HepG2 (cell line): ENCODE results near the gene CNTNAP1. TPM values are rescaled to one million over a fixed set of nuclear protein-coding genes. Genes with fewer than 3 reads are reported as not detected.
A peak's percentile ranks its signal among the peaks of the same experiment; 100 is the strongest.

Experiments
- AGO2 ChIP-seq: fragments of 200-400 bp; formaldehyde crosslinking; optimal IDR thresholded peaks from 2 replicates; pipeline ENCODE3; 2017; ENCODE audit warnings: mild to moderate bottlenecking, low read depth, low read length, moderate library complexity
- CREB1 ChIP-seq, 2 experiments: fragments of 450-650 bp in 1 of 2; IDR thresholded peaks; 2 replicates each; pipeline ENCODE4 v1.6.1; 2016 to 2017; ENCODE audit warnings: control low read depth in 1 of 2, mild to moderate bottlenecking in 1 of 2, missing compliant biosample characterization in 1 of 2, missing genetic modification characterization in 1 of 2
- HES4 ChIP-seq: sonication (generic); formaldehyde crosslinking; IDR thresholded peaks from 2 replicates; pipeline ENCODE4 v1.9.0; 2021; ENCODE audit warnings: mild to moderate bottlenecking, missing genetic modification reagents, borderline replicate concordance
- MAZ ChIP-seq, 2 experiments: sonication (generic) in 1 of 2; formaldehyde crosslinking in 1 of 2; IDR thresholded peaks; 2 replicates each; pipeline versions ENCODE4 v1.5.0 to v1.6.1; 2012 to 2020; ENCODE audit warnings: low read depth in 2 of 2, mild to moderate bottlenecking in 2 of 2, borderline replicate concordance in 1 of 2, improper control_type of control experiment in 1 of 2, low read length in 1 of 2, missing genetic modification reagents in 1 of 2, moderate library complexity in 1 of 2
- NR2C2 ChIP-seq: sonication (generic); formaldehyde crosslinking; IDR thresholded peaks from 2 replicates; pipeline ENCODE4 v1.4.0; 2020; ENCODE audit warnings: missing genetic modification reagents, mild to moderate bottlenecking, moderate library complexity, borderline replicate concordance
- REL ChIP-seq: sonication (generic); formaldehyde crosslinking; conservative IDR thresholded peaks from 2 replicates; pipeline ENCODE4 v1.8.0; 2022; ENCODE audit warnings: mild to moderate bottlenecking, missing genetic modification reagents, moderate library complexity
- SAP130 ChIP-seq: IDR thresholded peaks from 2 replicates; pipeline ENCODE4 v1.6.1; 2016; ENCODE audit warnings: low read depth
- ZBTB1 ChIP-seq: sonication (generic); formaldehyde crosslinking; IDR thresholded peaks from 2 replicates; pipeline ENCODE4 v1.4.0; 2020; ENCODE audit warnings: missing genetic modification reagents, borderline replicate concordance
- ZFY ChIP-seq: sonication (generic); formaldehyde crosslinking; IDR thresholded peaks from 2 replicates; pipeline ENCODE4 v1.4.0; 2020; ENCODE audit warnings: missing genetic modification reagents
- ZNF343 ChIP-seq: sonication (generic); formaldehyde crosslinking; IDR thresholded peaks from 2 replicates; pipeline ENCODE4 v1.4.0; 2020; ENCODE audit warnings: mild to moderate bottlenecking, missing genetic modification reagents
- ZNF446 ChIP-seq: sonication (generic); formaldehyde crosslinking; IDR thresholded peaks from 2 replicates; pipeline ENCODE4 v1.5.0; 2020; ENCODE audit warnings: mild to moderate bottlenecking, missing genetic modification reagents
- ZNF670 ChIP-seq: sonication (generic); formaldehyde crosslinking; IDR thresholded peaks from 2 replicates; pipeline ENCODE4 v1.8.0; 2022; ENCODE audit warnings: mild to moderate bottlenecking, missing genetic modification reagents, borderline replicate concordance
- ZSCAN31 ChIP-seq: sonication (generic); formaldehyde crosslinking; IDR thresholded peaks from 2 replicates; pipeline ENCODE4 v1.5.0; 2020; ENCODE audit warnings: low read depth, mild to moderate bottlenecking, missing genetic modification reagents
- ZZZ3 ChIP-seq: sonication (generic); formaldehyde crosslinking; IDR thresholded peaks from 2 replicates; pipeline ENCODE4 v1.4.0; 2020; ENCODE audit warnings: missing genetic modification reagents, mild to moderate bottlenecking, borderline replicate concordance
- polyA plus RNA-seq, 8 experiments: library from polyadenylated mRNA; depleted of rRNA in 3 of 8; stranded (reverse) in 7 of 8; unstranded in 1 of 8; fragments of >200 nt; fragmentation: Illumina TruSeq in 4 of 8; extraction: Trizol in 4 of 8; gene quantifications; 2 replicates each; pipeline versions ENCODE4 v1.2.1 to v1.2.3, GENCODE V29; 2011 to 2016; ENCODE audit warnings: low read depth in 4 of 8, missing spikeins in 1 of 8, mixed read lengths in 1 of 8; ENCODE audit not compliant: insufficient read depth in 1 of 8
- total RNA-seq, 5 experiments: library from RNA; depleted of rRNA; stranded (reverse); fragments of >200 nt; fragmentation: Illumina TruSeq; extraction: Trizol; gene quantifications; 2 replicates each; pipeline ENCODE4 v1.2.3, GENCODE V29; 2016; ENCODE audit warnings: low read depth in 1 of 5
- TF ChIP-seq, protein P1 (sequence below): IDR thresholded peaks from 2 replicates; pipeline ENCODE4 v1.6.1; 2016; ENCODE audit warnings: missing genetic modification reagents, missing compliant biosample characterization
- TF ChIP-seq, protein P2 (sequence below): sonication (generic); formaldehyde crosslinking; IDR thresholded peaks from 2 replicates; pipeline ENCODE4 v1.5.0; 2020; ENCODE audit warnings: missing genetic modification reagents, mild to moderate bottlenecking, borderline replicate concordance
- TF ChIP-seq, protein P3 (sequence below): sonication (generic); formaldehyde crosslinking; IDR thresholded peaks from 2 replicates; pipeline ENCODE4 v1.8.0; 2023; ENCODE audit warnings: mild to moderate bottlenecking, missing genetic modification reagents
- TF ChIP-seq, protein P4 (sequence below): sonication (generic); formaldehyde crosslinking; IDR thresholded peaks from 2 replicates; pipeline ENCODE4 v1.5.1; 2020; ENCODE audit warnings: missing genetic modification reagents, mild to moderate bottlenecking, borderline replicate concordance
- TF ChIP-seq, protein P5 (sequence below), 2 experiments: fragments of 450-650 bp in 1 of 2; sonication (generic) in 1 of 2; formaldehyde crosslinking; IDR thresholded peaks; 2 replicates each; pipeline versions ENCODE4 v1.5.0 to v1.8.0; 2020 to 2022; ENCODE audit warnings: mild to moderate bottlenecking in 1 of 2, missing genetic modification reagents in 1 of 2
- TF ChIP-seq, protein P6 (sequence below): sonication (generic); formaldehyde crosslinking; IDR thresholded peaks from 2 replicates; pipeline ENCODE4 v1.4.0; 2020; ENCODE audit warnings: missing genetic modification reagents

The CNTNAP1 gene
- total and polyA plus RNA-seq, 2 of the 13 experiments (the other 11 are each of a cell fraction or from before 2014, with no cell fraction given): 4.5 to 7.7 TPM

DNA sequence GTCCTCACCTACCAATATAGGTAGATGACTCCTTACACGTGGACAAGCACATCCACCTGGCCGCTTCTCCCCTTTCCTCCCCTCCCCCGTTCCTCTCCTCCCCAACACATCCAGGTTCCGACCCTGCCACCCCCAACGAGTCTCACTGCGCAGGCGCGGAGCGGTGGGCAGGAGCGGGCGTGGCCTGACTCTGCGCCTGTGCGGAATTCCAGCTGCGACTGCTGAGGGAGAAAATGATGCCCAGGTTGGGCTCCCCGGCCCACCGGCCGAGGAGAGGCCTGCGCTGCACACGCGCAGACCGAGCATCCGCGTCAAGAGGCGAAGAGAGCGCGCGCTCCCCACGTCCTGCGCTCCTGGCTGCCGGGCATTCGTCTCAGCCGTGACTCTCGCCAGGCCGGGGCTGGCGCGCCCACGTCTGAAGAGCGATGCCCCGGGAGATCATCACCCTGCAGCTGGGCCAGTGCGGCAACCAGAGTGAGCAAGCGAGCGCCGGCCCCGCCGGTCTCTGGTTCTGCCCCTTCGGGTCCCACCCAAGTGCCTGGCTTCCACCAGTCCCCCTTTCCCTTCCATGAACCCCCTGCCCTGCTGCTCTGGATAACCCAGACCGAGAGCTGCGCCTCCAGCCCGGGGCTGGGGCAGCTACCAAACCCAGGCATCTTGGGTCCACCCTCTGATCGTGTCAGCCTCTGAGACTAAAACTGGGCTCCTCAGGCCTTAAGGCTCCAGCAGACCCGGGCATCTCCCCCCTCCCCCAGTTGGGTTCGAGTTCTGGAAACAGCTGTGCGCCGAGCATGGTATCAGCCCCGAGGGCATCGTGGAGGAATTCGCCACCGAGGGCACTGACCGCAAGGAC, 23.0 kb upstream of the CNTNAP1 start, which contains the start of gene TUBG2 (continued):
- peak; percentile 13; the same call in 1 of the 2 replicates for TF ChIP-seq ZNF670
- TF ChIP-seq NR2C2: no peak
- TF ChIP-seq SAP130: peak; percentile 75
- TF ChIP-seq ZBTB1: 0 out of 2 replicates have a peak, but pooled peaks have one; percentile 25
- peak; percentile 95 for TF ChIP-seq ZFY (CRISPR knock-in tag)
- TF ChIP-seq MAZ (IDR thresholded peaks at IDR 0.05; ENCODE audit: borderline replicate concordance, low read depth, low read length): no peak
- TF ChIP-seq MAZ (CRISPR knock-in tag; IDR thresholded peaks at IDR 0.05; ENCODE audit: low read depth): 0 out of 2 replicates have a peak, but pooled peaks have one; percentile 24
- TF ChIP-seq, protein P1, sequence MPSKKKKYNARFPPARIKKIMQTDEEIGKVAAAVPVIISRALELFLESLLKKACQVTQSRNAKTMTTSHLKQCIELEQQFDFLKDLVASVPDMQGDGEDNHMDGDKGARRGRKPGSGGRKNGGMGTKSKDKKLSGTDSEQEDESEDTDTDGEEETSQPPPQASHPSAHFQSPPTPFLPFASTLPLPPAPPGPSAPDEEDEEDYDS (CRISPR knock-in tag): peak; percentile 80
- peak; percentile 38 for TF ChIP-seq AGO2
- TF ChIP-seq ZNF446 (CRISPR knock-in tag): peak; percentile 64; the same call in 1 of the 2 replicates
- no peak for TF ChIP-seq ZZZ3 (CRISPR knock-in tag)
- TF ChIP-seq ZSCAN31 (CRISPR knock-in tag): no peak
- TF ChIP-seq REL (CRISPR knock-in tag): peak; percentile 72; the same call in 1 of the 2 replicates
- TF ChIP-seq, protein P2, sequence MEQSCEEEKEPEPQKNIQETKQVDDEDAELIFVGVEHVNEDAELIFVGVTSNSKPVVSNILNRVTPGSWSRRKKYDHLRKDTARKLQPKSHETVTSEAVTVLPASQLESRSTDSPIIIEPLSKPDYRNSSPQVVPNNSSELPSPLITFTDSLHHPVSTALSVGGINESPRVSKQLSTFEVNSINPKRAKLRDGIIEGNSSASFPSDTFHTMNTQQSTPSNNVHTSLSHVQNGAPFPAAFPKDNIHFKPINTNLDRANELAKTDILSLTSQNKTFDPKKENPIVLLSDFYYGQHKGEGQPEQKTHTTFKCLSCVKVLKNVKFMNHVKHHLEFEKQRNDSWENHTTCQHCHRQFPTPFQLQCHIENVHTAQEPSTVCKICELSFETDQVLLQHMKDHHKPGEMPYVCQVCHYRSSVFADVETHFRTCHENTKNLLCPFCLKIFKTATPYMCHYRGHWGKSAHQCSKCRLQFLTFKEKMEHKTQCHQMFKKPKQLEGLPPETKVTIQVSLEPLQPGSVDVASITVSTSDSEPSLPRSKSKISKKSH (CRISPR knock-in tag): peak; percentile 85; the same call in 1 of the 2 replicates
- TF ChIP-seq, protein P3, sequence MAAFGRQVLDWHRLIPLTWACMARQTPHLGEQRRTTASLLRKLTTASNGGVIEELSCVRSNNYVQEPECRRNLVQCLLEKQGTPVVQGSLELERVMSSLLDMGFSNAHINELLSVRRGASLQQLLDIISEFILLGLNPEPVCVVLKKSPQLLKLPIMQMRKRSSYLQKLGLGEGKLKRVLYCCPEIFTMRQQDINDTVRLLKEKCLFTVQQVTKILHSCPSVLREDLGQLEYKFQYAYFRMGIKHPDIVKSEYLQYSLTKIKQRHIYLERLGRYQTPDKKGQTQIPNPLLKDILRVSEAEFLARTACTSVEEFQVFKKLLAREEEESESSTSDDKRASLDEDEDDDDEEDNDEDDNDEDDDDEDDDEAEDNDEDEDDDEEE: peak; percentile 88
- peak; percentile 70; the same call in 1 of the 2 replicates for TF ChIP-seq ZNF343 (CRISPR knock-in tag)
- no peak for TF ChIP-seq CREB1 (IDR thresholded peaks at IDR 0.05)
- TF ChIP-seq CREB1 (CRISPR knock-in tag; IDR thresholded peaks at IDR 0.05): no peak
- TF ChIP-seq, protein P4, sequence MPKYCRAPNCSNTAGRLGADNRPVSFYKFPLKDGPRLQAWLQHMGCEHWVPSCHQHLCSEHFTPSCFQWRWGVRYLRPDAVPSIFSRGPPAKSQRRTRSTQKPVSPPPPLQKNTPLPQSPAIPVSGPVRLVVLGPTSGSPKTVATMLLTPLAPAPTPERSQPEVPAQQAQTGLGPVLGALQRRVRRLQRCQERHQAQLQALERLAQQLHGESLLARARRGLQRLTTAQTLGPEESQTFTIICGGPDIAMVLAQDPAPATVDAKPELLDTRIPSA (CRISPR knock-in tag): 0 out of 2 replicates have a peak, but pooled peaks have one; percentile 54
- TF ChIP-seq, protein P5, sequence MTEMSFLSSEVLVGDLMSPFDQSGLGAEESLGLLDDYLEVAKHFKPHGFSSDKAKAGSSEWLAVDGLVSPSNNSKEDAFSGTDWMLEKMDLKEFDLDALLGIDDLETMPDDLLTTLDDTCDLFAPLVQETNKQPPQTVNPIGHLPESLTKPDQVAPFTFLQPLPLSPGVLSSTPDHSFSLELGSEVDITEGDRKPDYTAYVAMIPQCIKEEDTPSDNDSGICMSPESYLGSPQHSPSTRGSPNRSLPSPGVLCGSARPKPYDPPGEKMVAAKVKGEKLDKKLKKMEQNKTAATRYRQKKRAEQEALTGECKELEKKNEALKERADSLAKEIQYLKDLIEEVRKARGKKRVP (CRISPR knock-in tag; IDR thresholded peaks at IDR 0.05): no peak
- TF ChIP-seq HES4 (CRISPR knock-in tag): peak; percentile 94
- TF ChIP-seq, protein P6, sequence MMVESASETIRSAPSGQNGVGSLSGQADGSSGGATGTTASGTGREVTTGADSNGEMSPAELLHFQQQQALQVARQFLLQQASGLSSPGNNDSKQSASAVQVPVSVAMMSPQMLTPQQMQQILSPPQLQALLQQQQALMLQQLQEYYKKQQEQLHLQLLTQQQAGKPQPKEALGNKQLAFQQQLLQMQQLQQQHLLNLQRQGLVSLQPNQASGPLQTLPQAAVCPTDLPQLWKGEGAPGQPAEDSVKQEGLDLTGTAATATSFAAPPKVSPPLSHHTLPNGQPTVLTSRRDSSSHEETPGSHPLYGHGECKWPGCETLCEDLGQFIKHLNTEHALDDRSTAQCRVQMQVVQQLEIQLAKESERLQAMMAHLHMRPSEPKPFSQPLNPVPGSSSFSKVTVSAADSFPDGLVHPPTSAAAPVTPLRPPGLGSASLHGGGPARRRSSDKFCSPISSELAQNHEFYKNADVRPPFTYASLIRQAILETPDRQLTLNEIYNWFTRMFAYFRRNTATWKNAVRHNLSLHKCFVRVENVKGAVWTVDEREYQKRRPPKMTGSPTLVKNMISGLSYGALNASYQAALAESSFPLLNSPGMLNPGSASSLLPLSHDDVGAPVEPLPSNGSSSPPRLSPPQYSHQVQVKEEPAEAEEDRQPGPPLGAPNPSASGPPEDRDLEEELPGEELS (CRISPR knock-in tag): 0 out of 2 replicates have a peak, but pooled peaks have one; percentile 21
